ENCODE data around the gene SETBP1.

- no peak for TF ChIP-seq POLR2A (IDR thresholded peaks at IDR 0.05)
- TF ChIP-seq CTCF (IDR thresholded peaks at IDR 0.05), result no peak
Observed at GRCh38 chr18:44871771-44872170, 191.1 kb downstream of the SETBP1 start.
